Measurements from ENCODE around the gene PHLDA1. TPM values are rescaled to one million over a fixed set of nuclear protein-coding genes. Genes with fewer than 3 reads are reported as not detected.

PHLDA1 gene
- total RNA-seq, 1 experiment from 2014 or later: 34.9 TPM

GRCh38 chr12:76035045-76035444 is 3.5 kb upstream of the PHLDA1 start (continued):
- no peak for TF ChIP-seq ETV6 (CRISPR knock-in tag; IDR thresholded peaks at IDR 0.05)

DNA sequence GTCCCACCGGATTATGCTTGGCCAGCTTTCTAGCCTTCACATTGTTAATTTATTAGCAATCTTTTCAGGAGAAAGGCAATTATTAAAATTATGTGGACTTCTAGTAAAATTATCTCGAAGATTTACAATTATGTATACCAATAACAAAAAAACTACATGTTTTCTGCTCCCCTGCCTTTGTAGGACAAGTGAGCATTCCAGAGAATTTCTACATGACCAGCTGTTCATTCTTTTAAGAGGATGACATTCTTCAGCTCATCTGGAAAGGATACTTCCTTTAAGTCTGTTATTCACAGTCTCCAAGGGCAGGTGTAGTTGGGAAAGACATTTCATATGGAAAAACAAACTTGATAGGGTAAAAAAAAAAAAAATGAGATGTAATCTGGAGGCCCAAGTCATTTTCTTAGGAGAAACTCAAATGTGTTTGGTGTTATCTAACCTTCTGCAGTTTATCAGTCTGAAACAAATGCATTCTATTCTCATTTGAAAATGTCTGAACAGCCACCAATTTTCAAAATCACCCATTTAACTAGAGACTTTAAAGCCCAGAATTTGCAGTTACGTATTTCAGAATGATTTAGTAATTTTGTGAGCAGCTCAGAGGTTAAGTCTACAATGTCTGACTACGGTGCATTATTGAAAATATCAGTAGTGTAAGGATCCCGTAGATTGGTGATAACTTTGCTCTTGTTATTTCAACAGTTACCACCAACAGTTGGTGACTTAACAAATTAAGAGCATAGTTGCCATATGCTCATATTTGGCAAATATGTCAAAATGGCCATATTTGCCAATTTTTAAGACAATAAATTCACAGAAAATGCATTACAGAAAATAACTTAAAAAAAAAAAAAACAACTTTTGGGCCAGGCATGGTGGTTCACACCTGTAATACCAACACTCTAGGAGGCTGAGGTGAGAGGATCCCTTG is 1.8 kb upstream of the PHLDA1 start:
- H3K4me3 Mint-ChIP-seq: peak overlapping the region; percentile 91
- H3K27ac Mint-ChIP-seq: peak overlapping the region; percentile 99
- peaks cover 3% of the 10 kb centered on the region; the same call in 1 of the 2 replicates for H3K27me3 Mint-ChIP-seq (ENCODE audit: low read depth)
- POLR2A ChIA-PET: interaction anchor here (0.5 to 1.5 kb wide), 5 partner anchors 23 to 507 kb away, joined by 3 to 6 read pairs (median 4); no protein-coding TSS in a partner anchor
- CTCF ChIA-PET: interaction anchor here (0.7 to 4.8 kb wide), 7 partner anchors 43 to 642 kb away, joined by 3 to 24 read pairs (median 5); partner anchors contain the start of gene GLIPR1L2
- no peak for ATAC-seq
- peaks cover 52% of the 10 kb centered on the region for H3K4me1 Mint-ChIP-seq
- no peaks in the 10 kb centered on the region for H3K9me3 Mint-ChIP-seq
- H3K36me3 Mint-ChIP-seq: peaks cover 20% of the 10 kb centered on the region
- DNase-seq (ENCODE audit: low spot score): no peak
- TF ChIP-seq, protein P1, sequence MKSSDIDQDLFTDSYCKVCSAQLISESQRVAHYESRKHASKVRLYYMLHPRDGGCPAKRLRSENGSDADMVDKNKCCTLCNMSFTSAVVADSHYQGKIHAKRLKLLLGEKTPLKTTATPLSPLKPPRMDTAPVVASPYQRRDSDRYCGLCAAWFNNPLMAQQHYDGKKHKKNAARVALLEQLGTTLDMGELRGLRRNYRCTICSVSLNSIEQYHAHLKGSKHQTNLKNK (CRISPR knock-in tag; IDR thresholded peaks at IDR 0.05): no peak
- TF ChIP-seq PRRX2 (CRISPR knock-in tag; IDR thresholded peaks at IDR 0.05): no peak
- TF ChIP-seq TEAD1 (CRISPR knock-in tag; IDR thresholded peaks at IDR 0.05): no peak
- TF ChIP-seq GABPB1 (CRISPR knock-in tag; IDR thresholded peaks at IDR 0.05): no peak
- TF ChIP-seq ZNF317 (CRISPR knock-in tag; IDR thresholded peaks at IDR 0.05; ENCODE audit: borderline replicate concordance, low read depth): no peak
- no peak for TF ChIP-seq CREM (CRISPR knock-in tag; IDR thresholded peaks at IDR 0.05)
- TF ChIP-seq NR3C1 (CRISPR knock-in tag; conservative IDR thresholded peaks at IDR 0.05; ENCODE audit: low read depth): no peak

- Mint-ChIP-seq H3K9me3 (no peaks in the 10 kb centered on the region), H3K27ac (peak overlapping the region; percentile 99), H3K27me3 (ENCODE audit: low read depth) (peaks cover 3% of the 10 kb centered on the region; the same call in 1 of the 2 replicates), H3K36me3 (peaks cover 24% of the 10 kb centered on the region), H3K4me1 (peaks cover 48% of the 10 kb centered on the region), H3K4me3 (peak overlapping the region; percentile 91)
- ChIA-PET CTCF (interaction anchor here (0.7 to 4.8 kb wide), 18 partner anchors 8 to 641 kb away, joined by 3 to 24 read pairs (median 5); partner anchors contain the start of gene GLIPR1L2), POLR2A (interaction anchor here (0.5 to 2.2 kb wide), 8 partner anchors 9 to 506 kb away, joined by 3 to 14 read pairs (median 4); no protein-coding TSS in a partner anchor)
- ATAC-seq: peak; percentile 30
- peak; percentile 41 for DNase-seq (ENCODE audit: low spot score)
- 0 out of 2 replicates have a peak, but pooled peaks have one; percentile 33 for TF ChIP-seq FOXK1 (CRISPR knock-in tag; IDR thresholded peaks at IDR 0.05)
- 0 out of 2 replicates have a peak, but pooled peaks have one; percentile 29 for TF ChIP-seq AFF4 (CRISPR knock-in tag; IDR thresholded peaks at IDR 0.05; ENCODE audit: borderline replicate concordance)
- no peak for TF ChIP-seq ZNF138 (CRISPR knock-in tag; conservative IDR thresholded peaks at IDR 0.05)
- no peak for TF ChIP-seq PRRX2 (CRISPR knock-in tag; IDR thresholded peaks at IDR 0.05)
- TF ChIP-seq, protein P2, sequence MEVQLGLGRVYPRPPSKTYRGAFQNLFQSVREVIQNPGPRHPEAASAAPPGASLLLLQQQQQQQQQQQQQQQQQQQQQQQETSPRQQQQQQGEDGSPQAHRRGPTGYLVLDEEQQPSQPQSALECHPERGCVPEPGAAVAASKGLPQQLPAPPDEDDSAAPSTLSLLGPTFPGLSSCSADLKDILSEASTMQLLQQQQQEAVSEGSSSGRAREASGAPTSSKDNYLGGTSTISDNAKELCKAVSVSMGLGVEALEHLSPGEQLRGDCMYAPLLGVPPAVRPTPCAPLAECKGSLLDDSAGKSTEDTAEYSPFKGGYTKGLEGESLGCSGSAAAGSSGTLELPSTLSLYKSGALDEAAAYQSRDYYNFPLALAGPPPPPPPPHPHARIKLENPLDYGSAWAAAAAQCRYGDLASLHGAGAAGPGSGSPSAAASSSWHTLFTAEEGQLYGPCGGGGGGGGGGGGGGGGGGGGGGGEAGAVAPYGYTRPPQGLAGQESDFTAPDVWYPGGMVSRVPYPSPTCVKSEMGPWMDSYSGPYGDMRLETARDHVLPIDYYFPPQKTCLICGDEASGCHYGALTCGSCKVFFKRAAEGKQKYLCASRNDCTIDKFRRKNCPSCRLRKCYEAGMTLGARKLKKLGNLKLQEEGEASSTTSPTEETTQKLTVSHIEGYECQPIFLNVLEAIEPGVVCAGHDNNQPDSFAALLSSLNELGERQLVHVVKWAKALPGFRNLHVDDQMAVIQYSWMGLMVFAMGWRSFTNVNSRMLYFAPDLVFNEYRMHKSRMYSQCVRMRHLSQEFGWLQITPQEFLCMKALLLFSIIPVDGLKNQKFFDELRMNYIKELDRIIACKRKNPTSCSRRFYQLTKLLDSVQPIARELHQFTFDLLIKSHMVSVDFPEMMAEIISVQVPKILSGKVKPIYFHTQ (CRISPR knock-in tag; IDR thresholded peaks at IDR 0.05): no peak
- TF ChIP-seq ETV6 (CRISPR knock-in tag; IDR thresholded peaks at IDR 0.05): no peak
- no peak for TF ChIP-seq ZNF219 (CRISPR knock-in tag; IDR thresholded peaks at IDR 0.05; ENCODE audit: borderline replicate concordance)
- no peak for TF ChIP-seq ELF4 (CRISPR knock-in tag; IDR thresholded peaks at IDR 0.05; ENCODE audit: low read depth)
- TF ChIP-seq, protein P3, sequence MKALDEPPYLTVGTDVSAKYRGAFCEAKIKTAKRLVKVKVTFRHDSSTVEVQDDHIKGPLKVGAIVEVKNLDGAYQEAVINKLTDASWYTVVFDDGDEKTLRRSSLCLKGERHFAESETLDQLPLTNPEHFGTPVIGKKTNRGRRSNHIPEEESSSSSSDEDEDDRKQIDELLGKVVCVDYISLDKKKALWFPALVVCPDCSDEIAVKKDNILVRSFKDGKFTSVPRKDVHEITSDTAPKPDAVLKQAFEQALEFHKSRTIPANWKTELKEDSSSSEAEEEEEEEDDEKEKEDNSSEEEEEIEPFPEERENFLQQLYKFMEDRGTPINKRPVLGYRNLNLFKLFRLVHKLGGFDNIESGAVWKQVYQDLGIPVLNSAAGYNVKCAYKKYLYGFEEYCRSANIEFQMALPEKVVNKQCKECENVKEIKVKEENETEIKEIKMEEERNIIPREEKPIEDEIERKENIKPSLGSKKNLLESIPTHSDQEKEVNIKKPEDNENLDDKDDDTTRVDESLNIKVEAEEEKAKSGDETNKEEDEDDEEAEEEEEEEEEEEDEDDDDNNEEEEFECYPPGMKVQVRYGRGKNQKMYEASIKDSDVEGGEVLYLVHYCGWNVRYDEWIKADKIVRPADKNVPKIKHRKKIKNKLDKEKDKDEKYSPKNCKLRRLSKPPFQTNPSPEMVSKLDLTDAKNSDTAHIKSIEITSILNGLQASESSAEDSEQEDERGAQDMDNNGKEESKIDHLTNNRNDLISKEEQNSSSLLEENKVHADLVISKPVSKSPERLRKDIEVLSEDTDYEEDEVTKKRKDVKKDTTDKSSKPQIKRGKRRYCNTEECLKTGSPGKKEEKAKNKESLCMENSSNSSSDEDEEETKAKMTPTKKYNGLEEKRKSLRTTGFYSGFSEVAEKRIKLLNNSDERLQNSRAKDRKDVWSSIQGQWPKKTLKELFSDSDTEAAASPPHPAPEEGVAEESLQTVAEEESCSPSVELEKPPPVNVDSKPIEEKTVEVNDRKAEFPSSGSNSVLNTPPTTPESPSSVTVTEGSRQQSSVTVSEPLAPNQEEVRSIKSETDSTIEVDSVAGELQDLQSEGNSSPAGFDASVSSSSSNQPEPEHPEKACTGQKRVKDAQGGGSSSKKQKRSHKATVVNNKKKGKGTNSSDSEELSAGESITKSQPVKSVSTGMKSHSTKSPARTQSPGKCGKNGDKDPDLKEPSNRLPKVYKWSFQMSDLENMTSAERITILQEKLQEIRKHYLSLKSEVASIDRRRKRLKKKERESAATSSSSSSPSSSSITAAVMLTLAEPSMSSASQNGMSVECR (CRISPR knock-in tag; IDR thresholded peaks at IDR 0.05; ENCODE audit: borderline replicate concordance): peak; percentile 54; the same call in 1 of the 2 replicates
- TF ChIP-seq GRHL2 (CRISPR knock-in tag; IDR thresholded peaks at IDR 0.05; ENCODE audit: insufficient replicate concordance, severe bottlenecking): no peak
- TF ChIP-seq ZNF232 (CRISPR knock-in tag; IDR thresholded peaks at IDR 0.05): peak; percentile 57; the same call in 1 of the 2 replicates
Observed at GRCh38 chr12:76032043-76032981, 736 bp upstream of the PHLDA1 start.

All from WTC11 (cell line).